SK-N-MC (cell line): Measurements from ENCODE around the gene TCAP.

ENCODE experiments used
- DNase-seq: peaks from one replicate; pipeline ENCODE4 v3.0.0-alpha.2; 2011; ENCODE audit warnings: low read depth, low spot score
- H3K27ac ChIP-seq: fragments of 200-600 bp; sonication (generic); 2 replicates; pipeline ENCODE4 v1.5.1; 2016; ENCODE audit warnings: mixed run types
- H3K36me3 ChIP-seq: fragments of 200-600 bp; sonication (generic); 2 replicates; pipeline ENCODE4 v1.6.1; 2017; ENCODE audit warnings: antibody characterized with exemption, low read length, mixed read lengths; ENCODE audit not compliant: insufficient read depth
- H3K4me3 ChIP-seq: fragments of 200-600 bp; sonication (generic); 2 replicates; pipeline ENCODE4 v1.5.1; 2016
- H3K9ac ChIP-seq: fragments of 200-600 bp; sonication (generic); 2 replicates; pipeline ENCODE4 v1.8.0; 2017; ENCODE audit warnings: mixed run types, mixed read lengths; ENCODE audit not compliant: insufficient read length
- H3K9me3 ChIP-seq: fragments of 200-600 bp; sonication (generic); 2 replicates; pipeline ENCODE4 v1.6.1; 2017; ENCODE audit warnings: low read depth, mild to moderate bottlenecking, antibody characterized with exemption, low read length, moderate library complexity, mixed read lengths
- EZH2 ChIP-seq: fragments of 200-600 bp; sonication (generic); IDR thresholded peaks from one replicate; pipeline ENCODE4 v1.6.1; 2017; ENCODE audit warnings: antibody characterized with exemption
- FOXP2 ChIP-seq: optimal IDR thresholded peaks from 2 replicates; pipeline ENCODE3; 2011; ENCODE audit warnings: mild to moderate bottlenecking, moderate library complexity; ENCODE audit not compliant: insufficient read depth; ENCODE audit errors: extremely low read length, control extremely low read depth
- POLR2AphosphoS5 ChIP-seq: IDR thresholded peaks from 2 replicates; pipeline ENCODE4 v1.6.1; 2012; ENCODE audit warnings: mild to moderate bottlenecking, low read depth, low read length, borderline replicate concordance

The TCAP gene

DNA sequence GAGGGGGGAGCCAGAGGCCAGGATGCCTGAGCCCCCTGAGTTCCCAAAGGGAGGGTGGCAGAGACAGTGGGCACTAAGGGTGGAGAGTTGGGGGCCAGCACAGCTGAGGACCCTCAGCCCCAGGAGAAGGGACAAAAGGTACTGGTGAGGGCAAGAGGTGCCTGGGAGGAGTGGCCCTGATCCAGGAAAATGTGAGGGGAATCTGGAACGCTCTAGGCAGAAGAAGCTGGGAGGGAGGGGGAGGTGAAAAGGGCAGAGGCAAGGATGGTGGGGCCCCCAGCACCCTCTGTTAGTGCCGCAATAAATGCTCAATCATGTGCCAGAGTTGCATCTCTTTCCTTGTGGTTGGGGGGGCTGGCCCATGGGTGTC is 1.1 kb downstream of the TCAP start:
- TF ChIP-seq POLR2AphosphoS5 (no peak), FOXP2 (no peak), EZH2 (no peak)
- Histone ChIP-seq H3K9me3 (no peaks in the 10 kb centered on the region), H3K36me3 (no peaks in the 10 kb centered on the region; the same call in 1 of the 2 replicates), H3K9ac (no peak overlapping the region), H3K27ac (no peak overlapping the region), H3K4me3 (no peak overlapping the region)
- DNase-seq, result no peak

DNA sequence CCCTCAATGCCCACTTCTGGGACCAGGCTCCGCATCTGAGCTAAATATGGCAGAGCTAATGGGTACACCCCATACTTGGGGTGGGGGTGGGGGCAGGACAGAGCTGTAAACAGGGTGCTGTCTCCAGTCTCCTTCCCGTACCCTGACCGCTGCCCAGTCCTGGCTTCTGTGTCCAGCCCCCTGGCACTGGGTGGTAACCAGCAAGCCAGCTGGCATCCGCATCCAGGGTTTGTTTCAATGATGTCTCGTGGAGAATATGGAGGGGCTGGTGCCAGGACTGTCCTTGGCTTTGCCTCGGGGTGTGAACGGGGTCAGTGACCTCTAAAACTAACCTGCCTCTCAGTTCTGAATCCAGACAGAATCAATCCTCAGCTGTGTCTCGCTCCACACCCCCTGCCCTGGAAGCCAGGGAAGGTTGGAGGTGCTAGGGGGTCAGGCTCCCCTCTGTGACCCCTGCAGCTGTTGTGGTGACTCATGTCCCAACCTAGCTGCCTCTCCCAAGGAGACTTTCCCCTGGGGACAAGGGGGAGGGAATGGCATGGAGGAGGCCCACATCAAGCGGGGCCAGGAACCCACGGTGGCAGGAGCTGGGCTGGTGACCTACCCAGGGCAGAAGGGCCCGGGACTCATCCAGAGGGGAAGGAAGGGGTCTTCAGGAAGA is 1.6 kb downstream of the TCAP start:
- no peak for DNase-seq
- Histone ChIP-seq H3K27ac (no peak overlapping the region), H3K4me3 (no peak overlapping the region), H3K9me3 (no peaks in the 10 kb centered on the region), H3K9ac (no peak overlapping the region), H3K36me3 (no peaks in the 10 kb centered on the region; the same call in 1 of the 2 replicates)
- TF ChIP-seq EZH2, result no peak
- TF ChIP-seq POLR2AphosphoS5, result no peak
- no peak for TF ChIP-seq FOXP2

DNA sequence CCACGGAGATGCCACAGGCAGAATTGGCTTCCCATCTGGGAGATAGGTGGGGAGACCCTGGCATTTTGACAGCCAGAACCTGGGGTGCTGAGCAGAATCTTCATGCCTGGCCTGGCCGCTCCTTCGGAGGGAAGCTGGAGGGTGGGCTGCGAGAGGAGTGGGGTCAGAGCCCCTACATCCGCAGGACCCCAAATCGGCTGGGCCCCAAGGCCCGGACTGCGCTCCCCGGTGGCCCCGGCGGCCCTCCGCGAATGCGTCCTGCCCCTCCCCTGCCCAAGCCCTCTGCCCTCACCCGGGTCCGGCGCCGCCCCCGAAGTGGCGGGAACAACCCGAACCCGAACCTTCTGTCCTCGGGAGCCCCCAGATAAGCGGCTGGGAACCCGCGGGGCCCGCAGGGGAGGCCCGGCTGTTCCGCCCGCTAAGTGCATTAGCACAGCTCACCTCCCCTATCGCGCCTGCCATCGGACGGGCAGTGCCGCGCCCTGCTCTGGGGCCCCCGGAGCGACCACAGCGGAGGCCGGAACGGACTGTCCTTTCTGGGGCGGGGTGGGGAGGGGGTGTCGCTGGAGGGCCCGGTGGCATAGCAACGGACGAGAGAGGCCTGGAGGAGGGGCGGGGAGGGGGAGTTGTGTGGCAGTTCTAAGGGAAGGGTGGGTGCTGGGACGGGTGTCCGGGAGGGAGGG is 2.3 kb downstream of the TCAP start:
- no peak overlapping the region for H3K27ac ChIP-seq
- no peak overlapping the region for H3K9ac ChIP-seq
- no peaks in the 10 kb centered on the region for H3K9me3 ChIP-seq
- no peaks in the 10 kb centered on the region for H3K36me3 ChIP-seq
- DNase-seq, result no peak
- TF ChIP-seq POLR2AphosphoS5 (no peak), FOXP2 (no peak), EZH2 (no peak)
- H3K4me3 ChIP-seq, result no peak overlapping the region

DNA sequence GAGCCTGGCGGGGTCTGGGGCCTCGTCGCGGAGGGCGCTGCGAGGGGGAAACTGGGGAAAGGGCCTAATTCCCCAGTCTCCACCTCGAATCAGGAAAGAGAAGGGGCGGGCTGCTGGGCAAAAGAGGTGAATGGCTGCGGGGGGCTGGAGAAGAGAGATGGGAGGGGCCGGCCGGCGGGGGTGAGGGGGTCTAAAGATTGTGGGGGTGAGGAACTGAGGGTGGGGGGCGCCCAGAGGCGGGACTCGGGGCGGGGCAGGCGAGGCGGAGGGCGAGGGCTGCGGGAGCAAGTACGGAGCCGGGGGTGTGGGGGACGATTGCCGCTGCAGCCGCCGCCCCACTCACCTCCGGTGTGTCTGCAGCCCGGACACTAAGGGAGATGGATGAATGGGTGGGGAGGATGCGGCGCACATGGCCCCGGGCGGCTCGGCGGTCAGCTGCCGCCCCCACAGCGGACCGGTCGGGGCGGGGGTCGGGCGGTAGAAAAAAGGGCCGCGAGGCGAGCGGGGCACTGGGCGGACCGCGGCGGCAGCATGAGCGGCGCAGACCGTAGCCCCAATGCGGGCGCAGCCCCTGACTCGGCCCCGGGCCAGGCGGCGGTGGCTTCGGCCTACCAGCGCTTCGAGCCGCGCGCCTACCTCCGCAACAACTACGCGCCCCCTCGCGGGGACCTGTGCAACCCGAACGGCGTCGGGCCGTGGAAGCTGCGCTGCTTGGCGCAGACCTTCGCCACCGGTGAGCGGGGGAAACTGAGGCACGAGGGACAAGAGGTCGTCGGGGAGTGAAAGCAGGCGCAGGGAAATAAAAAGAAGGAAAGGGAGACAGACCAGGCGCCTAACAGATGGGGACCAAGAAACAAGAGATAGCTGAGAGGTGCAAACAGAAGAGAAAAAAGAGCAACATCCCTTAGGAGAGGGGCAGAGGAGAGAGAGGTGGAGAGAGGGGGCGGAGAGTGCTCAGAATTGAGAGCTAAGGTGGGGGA is 3.1 kb downstream of the TCAP start, which contains the start of gene PNMT:
PNMT (plus strand) TSS at position 509 of the 980 bp plus-strand sequence; CDS start at position 532, 23 bp downstream.
- H3K27ac ChIP-seq, result no peak within 1 kb of the TSS
- no peak within 1 kb of the TSS for H3K9ac ChIP-seq
- TF ChIP-seq EZH2, result no peak
- no peak for TF ChIP-seq POLR2AphosphoS5
- TF ChIP-seq FOXP2, result no peak
- no peaks in the 10 kb centered on the region for H3K36me3 ChIP-seq
- peak within 1 kb of the TSS; percentile 38 for H3K4me3 ChIP-seq
- no peaks in the 10 kb centered on the region for H3K9me3 ChIP-seq
- no peak for DNase-seq

DNA sequence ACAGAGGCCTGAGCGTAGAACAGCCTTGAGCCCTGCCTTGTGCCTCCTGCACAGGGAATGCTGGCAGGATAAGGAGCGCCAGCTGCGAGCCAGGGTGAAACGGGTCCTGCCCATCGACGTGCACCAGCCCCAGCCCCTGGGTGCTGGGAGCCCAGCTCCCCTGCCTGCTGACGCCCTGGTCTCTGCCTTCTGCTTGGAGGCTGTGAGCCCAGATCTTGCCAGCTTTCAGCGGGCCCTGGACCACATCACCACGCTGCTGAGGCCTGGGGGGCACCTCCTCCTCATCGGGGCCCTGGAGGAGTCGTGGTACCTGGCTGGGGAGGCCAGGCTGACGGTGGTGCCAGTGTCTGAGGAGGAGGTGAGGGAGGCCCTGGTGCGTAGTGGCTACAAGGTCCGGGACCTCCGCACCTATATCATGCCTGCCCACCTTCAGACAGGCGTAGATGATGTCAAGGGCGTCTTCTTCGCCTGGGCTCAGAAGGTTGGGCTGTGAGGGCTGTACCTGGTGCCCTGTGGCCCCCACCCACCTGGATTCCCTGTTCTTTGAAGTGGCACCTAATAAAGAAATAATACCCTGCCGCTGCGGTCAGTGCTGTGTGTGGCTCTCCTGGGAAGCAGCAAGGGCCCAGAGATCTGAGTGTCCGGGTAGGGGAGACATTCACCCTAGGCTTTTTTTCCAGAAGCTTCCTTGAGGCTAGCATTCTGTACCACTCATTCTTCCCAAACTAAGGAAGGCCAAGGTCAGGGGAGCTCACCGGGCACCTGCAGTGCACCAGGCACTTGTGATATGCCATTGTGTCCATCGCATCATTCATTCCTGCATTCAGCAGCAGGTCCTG is 5.0 kb downstream of the TCAP start:
- H3K9ac ChIP-seq, result no peak overlapping the region
- TF ChIP-seq POLR2AphosphoS5 (no peak), EZH2 (no peak), FOXP2 (no peak)
- H3K9me3 ChIP-seq, result no peaks in the 10 kb centered on the region
- no peak for DNase-seq
- H3K36me3 ChIP-seq, result no peaks in the 10 kb centered on the region
- H3K27ac ChIP-seq, result no peak overlapping the region
- no peak overlapping the region for H3K4me3 ChIP-seq

DNA sequence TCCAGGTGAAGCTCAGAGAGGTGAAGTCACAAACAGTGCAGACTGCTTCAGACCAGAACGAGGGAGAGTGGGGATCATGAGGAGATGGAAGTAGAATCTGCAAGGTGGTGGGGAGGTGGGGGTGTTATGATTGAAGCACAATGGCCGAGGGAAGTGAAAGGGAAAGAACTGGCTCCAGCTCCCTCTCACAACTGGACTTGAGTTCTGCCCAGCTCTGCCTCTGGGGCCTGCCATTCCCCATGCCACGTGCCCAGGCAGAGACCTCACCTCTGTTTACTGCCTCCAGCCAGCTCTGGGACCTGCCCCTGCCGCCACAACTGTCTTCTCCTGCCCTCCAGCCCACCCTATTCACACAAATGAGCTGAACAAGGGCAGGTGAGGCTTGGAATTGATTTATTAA is 5.6 kb downstream of the TCAP start:
- H3K4me3 ChIP-seq, result no peak overlapping the region
- DNase-seq, result no peak
- no peaks in the 10 kb centered on the region for H3K36me3 ChIP-seq
- no peak overlapping the region for H3K9ac ChIP-seq
- H3K9me3 ChIP-seq, result no peaks in the 10 kb centered on the region
- TF ChIP-seq POLR2AphosphoS5 (no peak), FOXP2 (no peak), EZH2 (no peak)
- no peak overlapping the region for H3K27ac ChIP-seq

DNA sequence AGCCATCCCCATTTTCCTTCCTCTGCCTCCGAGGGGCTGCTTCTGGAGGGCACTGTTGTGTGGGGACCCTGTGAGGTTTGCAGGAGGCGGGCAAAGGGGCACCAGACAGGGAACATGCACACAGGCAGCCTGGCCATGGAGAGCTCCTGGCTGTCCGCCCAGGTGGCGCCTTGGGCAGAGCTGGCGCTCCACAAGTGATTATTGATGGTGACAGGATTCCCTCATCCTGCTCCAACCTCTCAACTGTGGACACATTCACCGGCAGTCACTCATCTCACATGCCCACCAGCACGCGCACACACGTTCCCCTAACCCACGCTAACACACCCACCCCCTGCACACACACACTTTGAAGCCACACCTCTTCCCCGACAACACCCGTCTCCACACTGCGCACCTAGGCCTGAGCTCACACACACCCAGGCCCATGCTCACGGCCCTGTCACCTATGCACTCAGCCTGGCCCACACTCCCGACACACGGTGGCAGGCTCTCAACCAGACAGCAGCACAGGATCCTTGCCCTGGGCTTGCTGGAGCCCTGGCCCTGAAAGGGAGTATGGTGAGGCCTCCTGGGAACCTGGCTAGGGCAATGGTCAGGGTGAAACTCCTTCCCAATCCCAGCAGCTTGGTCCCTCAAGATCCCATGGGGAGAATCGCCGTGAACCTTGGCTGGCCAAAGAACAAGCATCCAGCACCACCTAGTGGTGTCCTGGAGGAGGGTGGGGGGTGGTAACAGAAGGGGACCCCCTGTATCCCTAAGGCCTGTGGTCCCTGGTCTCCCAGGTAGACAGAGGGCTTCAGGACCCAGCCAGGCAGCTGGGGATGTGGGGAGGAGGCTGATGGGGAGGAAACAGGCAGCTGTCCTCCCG is 6.7 kb downstream of the TCAP start:
- TF ChIP-seq FOXP2 (no peak), POLR2AphosphoS5 (no peak), EZH2 (no peak)
- no peak overlapping the region for H3K4me3 ChIP-seq
- no peak for DNase-seq
- no peaks in the 10 kb centered on the region for H3K36me3 ChIP-seq
- H3K27ac ChIP-seq, result no peak overlapping the region
- H3K9ac ChIP-seq, result no peak overlapping the region
- no peaks in the 10 kb centered on the region for H3K9me3 ChIP-seq
